ENCODE data around the gene RNASE13.
A peak's percentile ranks its signal among the peaks of the same experiment; 100 is the strongest.
"Not testable (repeated sequence)": the region's sequence is repeated elsewhere in the genome, so short reads cannot be mapped to it uniquely, and the experiment has no call there.

The RNASE13 gene

GRCh38 chr14:21040941-21041340 is 6.3 kb upstream of the RNASE13 start:
- DNase-seq = not testable (repeated sequence)

- no peak for DNase-seq
Measured at GRCh38 chr14:21040370-21040925, 5.8 kb upstream of the RNASE13 start.

- peak; percentile 73 for DNase-seq
Measured at GRCh38 chr14:21039585-21040369, 5.2 kb upstream of the RNASE13 start.

- DNase-seq = peak; percentile 75
Measured at GRCh38 chr14:21038441-21039422, 4.1 kb upstream of the RNASE13 start.

GRCh38 chr14:21037156-21037555 is 2.5 kb upstream of the RNASE13 start:
- DNase-seq = no peak

- no peak for DNase-seq
Measured at GRCh38 chr14:21036751-21037150, 2.1 kb upstream of the RNASE13 start.

GRCh38 chr14:21033133-21033698 is 1.4 kb downstream of the RNASE13 start:
- no peak for DNase-seq

- DNase-seq = no peak
Measured at GRCh38 chr14:21032326-21033132, 2.1 kb downstream of the RNASE13 start.

- DNase-seq = no peak
Measured at GRCh38 chr14:21030531-21030930, 4.1 kb downstream of the RNASE13 start.

GRCh38 chr14:21029917-21030316 is 4.7 kb downstream of the RNASE13 start, which contains the start of gene TPPP2:
Gene TPPP2, plus strand, starts transcription at chr14:21030217. Its CDS starts 365 bp downstream, at chr14:21030582.
- DNase-seq = no peak

GRCh38 chr14:21026988-21027315 is 7.7 kb downstream of the RNASE13 start:
- no peak for DNase-seq

- no peak for DNase-seq
Measured at GRCh38 chr14:21026274-21026987, 8.2 kb downstream of the RNASE13 start.

GRCh38 chr14:21025371-21026273 is 9.0 kb downstream of the RNASE13 start:
- DNase-seq = no peak

GRCh38 chr14:21024585-21025370 is 9.8 kb downstream of the RNASE13 start, which contains the start of gene NDRG2:
Gene NDRG2, minus strand, starts transcription at chr14:21025061. Its CDS starts 1,746 bp downstream, at chr14:21023315.
- peak; percentile 32 for DNase-seq

- DNase-seq = no peak
Measured at GRCh38 chr14:21023817-21024584, 10.6 kb downstream of the RNASE13 start.

- DNase-seq = no peak
Measured at GRCh38 chr14:21023174-21023573, 11.4 kb downstream of the RNASE13 start.

GRCh38 chr14:21022686-21023085 is 11.9 kb downstream of the RNASE13 start:
- DNase-seq = no peak

- DNase-seq = no peak
Measured at GRCh38 chr14:21020977-21021545, 13.5 kb downstream of the RNASE13 start.

Data from NCI-H1694 (cell line).